GM12891 (cell line): ENCODE data around the gene ARF5.

Experiments
- POLR2A ChIP-seq: IDR thresholded peaks from 2 replicates; pipeline ENCODE4 v1.6.1; 2011; ENCODE audit warnings: low read depth, low read length, control low read depth
- POLR2AphosphoS5 ChIP-seq: IDR thresholded peaks from 2 replicates; pipeline ENCODE4 v1.6.1; 2011; ENCODE audit warnings: low read depth, low read length, control low read depth
- TAF1 ChIP-seq: IDR thresholded peaks from 2 replicates; pipeline ENCODE4 v1.6.1; 2011; ENCODE audit warnings: low read depth, low read length, control low read depth

GRCh38 chr7:127628445-127628844 lies 40.2 kb downstream of the ARF5 start:
- TF ChIP-seq POLR2A (no peak), POLR2AphosphoS5 (no peak), TAF1 (no peak)
